ENCODE data around the gene PLA2G6.
A peak's percentile ranks its signal among the peaks of the same experiment; 100 is the strongest.

GRCh38 chr22:38153821-38154562 is 27.6 kb downstream of the PLA2G6 start:
- TF ChIP-seq EZH2 (IDR thresholded peaks at IDR 0.05; ENCODE audit: low read length, unreplicated experiment) = no peak
- 0 out of 2 replicates have a peak, but pooled peaks have one; percentile 15 for TF ChIP-seq CTCF (conservative IDR thresholded peaks at IDR 0.05; ENCODE audit: low read depth, low read length)
- TF ChIP-seq EZH2phosphoT487 (IDR thresholded peaks at IDR 0.05; ENCODE audit: borderline replicate concordance, low read length) = no peak

All from PC-3 (cell line).